Stimulated activated CD4-positive, alpha-beta T cell treated with anti-CD3 and anti-CD28 coated beads, TNF-alpha, amount 100 ng/mL, for 48 hours (primary cell): Measurements from ENCODE around the gene FRMD4B.
"Not testable (repeated sequence)": the region's sequence is repeated elsewhere in the genome, so short reads cannot be mapped to it uniquely, and the experiment has no call there.

Experiments
- DNase-seq, 3 donors: peaks; one replicate each; pipeline ENCODE4 v3.0.0-alpha.2; 2020; ENCODE audit warnings: low read depth in 3 of 3

Gene FRMD4B

GRCh38 chr3:69283913-69284611 lies 101.8 kb downstream of the FRMD4B start:
- DNase-seq, result no peak

GRCh38 chr3:69283496-69283895 lies 102.4 kb downstream of the FRMD4B start:
- DNase-seq, result no peak

GRCh38 chr3:69282181-69282580 lies 103.7 kb downstream of the FRMD4B start:
- DNase-seq, result peak; percentile 48 to 67 (median 51)

- not testable (repeated sequence) for DNase-seq
These were observed 108.5 kb downstream of the FRMD4B start for GRCh38 chr3:69277403-69277802.

- no peak for DNase-seq
These were observed 109.0 kb downstream of the FRMD4B start for GRCh38 chr3:69276884-69277283.

- DNase-seq, result not testable (repeated sequence)
These were observed 109.7 kb downstream of the FRMD4B start for GRCh38 chr3:69276191-69276590.

- no peak for DNase-seq
These were observed 112.0 kb downstream of the FRMD4B start for GRCh38 chr3:69273896-69274295.

GRCh38 chr3:69272556-69272955 lies 113.3 kb downstream of the FRMD4B start:
- DNase-seq, result no peak

GRCh38 chr3:69271098-69271497 lies 114.8 kb downstream of the FRMD4B start:
- no peak for DNase-seq

GRCh38 chr3:69266585-69266984 lies 119.3 kb downstream of the FRMD4B start:
- DNase-seq, result no peak

- not testable (repeated sequence) for DNase-seq
These were observed 119.8 kb downstream of the FRMD4B start for GRCh38 chr3:69266071-69266470.

GRCh38 chr3:69260843-69261405 lies 125.0 kb downstream of the FRMD4B start:
- DNase-seq, result not testable (repeated sequence)

- DNase-seq, result no peak
These were observed 125.6 kb downstream of the FRMD4B start for GRCh38 chr3:69260216-69260787.

- DNase-seq, result no peak
These were observed 126.8 kb downstream of the FRMD4B start for GRCh38 chr3:69259125-69259524.

- no peak for DNase-seq
These were observed 130.0 kb downstream of the FRMD4B start for GRCh38 chr3:69255928-69256327.

- no peak for DNase-seq
These were observed 131.5 kb downstream of the FRMD4B start for GRCh38 chr3:69254351-69254750.

- no peak for DNase-seq
These were observed 133.3 kb downstream of the FRMD4B start for GRCh38 chr3:69252631-69253030.

GRCh38 chr3:69252141-69252540 lies 133.7 kb downstream of the FRMD4B start:
- no peak for DNase-seq

GRCh38 chr3:69251078-69251805 lies 134.6 kb downstream of the FRMD4B start:
- DNase-seq, result no peak

GRCh38 chr3:69250014-69250413 lies 135.9 kb downstream of the FRMD4B start:
- DNase-seq, result peak; percentile 24 to 45 (median 44)

GRCh38 chr3:69249001-69249400 lies 136.9 kb downstream of the FRMD4B start:
- DNase-seq, result no peak

- DNase-seq, result no peak
These were observed 137.5 kb downstream of the FRMD4B start for GRCh38 chr3:69248436-69248835.

- DNase-seq, result no peak
These were observed 139.3 kb downstream of the FRMD4B start for GRCh38 chr3:69246612-69247011.
